GM18909 (cell line): ENCODE data around the gene LGALS3BP.
"Not testable (repeated sequence)": the region's sequence is repeated elsewhere in the genome, so short reads cannot be mapped to it uniquely, and the experiment has no call there.

Source experiments
- ATAC-seq: cut with Tn5 transposase; IDR thresholded peaks from one replicate; pipeline ENCODE4 v1.9.1; 2021; ENCODE audit warnings: mild to moderate bottlenecking; ENCODE audit not compliant: unreplicated experiment, poor library complexity

LGALS3BP gene

DNA sequence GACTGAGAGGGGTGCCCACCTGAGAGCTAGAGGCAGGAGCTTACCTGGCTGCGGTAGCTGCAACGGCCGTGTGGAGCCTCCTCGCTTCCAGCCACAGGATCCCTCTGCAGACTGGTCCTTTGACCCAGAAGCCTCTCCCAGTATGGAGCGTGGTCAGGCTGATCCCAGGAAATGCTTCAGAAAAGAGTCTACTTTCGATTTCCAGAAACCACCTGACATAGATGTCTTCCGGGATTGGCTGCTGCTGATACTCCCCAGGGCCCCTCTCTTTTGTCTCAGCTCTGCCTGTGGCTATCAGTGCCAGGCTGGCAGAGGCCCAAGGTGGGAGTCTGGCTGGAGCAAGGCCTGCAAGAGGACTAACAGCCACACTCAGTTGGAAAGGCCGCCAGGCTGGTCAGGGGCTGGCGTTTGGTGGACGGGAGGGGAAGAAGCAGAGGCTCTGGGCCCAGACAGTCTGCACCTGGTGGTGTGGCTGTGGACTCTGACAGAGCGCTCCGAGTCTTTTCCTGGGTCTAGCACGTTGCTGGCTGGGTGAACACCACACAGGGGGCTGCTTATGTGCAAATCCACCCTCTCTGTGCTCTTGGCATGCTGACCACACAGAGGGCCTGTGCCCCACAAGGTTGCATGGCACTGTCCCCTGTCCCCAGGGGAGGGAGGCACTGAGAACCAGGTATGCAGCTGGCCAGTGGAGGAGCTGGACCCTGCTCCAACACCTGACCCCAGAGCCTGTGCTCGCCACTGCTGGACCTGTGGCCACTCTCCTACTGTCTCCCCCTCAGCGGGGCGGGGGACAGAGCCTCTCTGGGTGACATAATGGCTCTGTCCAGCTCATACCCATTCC is at the start of gene LGALS3BP:
Gene LGALS3BP, minus strand, starts transcription at position 144 of the 844 bp plus-strand sequence. CDS start 2,732 bp downstream, outside the sequence.
- ATAC-seq, result no peak

GRCh38 chr17:79028496-79029326 is 49.0 kb upstream of the LGALS3BP start:
- ATAC-seq, result no peak

DNA sequence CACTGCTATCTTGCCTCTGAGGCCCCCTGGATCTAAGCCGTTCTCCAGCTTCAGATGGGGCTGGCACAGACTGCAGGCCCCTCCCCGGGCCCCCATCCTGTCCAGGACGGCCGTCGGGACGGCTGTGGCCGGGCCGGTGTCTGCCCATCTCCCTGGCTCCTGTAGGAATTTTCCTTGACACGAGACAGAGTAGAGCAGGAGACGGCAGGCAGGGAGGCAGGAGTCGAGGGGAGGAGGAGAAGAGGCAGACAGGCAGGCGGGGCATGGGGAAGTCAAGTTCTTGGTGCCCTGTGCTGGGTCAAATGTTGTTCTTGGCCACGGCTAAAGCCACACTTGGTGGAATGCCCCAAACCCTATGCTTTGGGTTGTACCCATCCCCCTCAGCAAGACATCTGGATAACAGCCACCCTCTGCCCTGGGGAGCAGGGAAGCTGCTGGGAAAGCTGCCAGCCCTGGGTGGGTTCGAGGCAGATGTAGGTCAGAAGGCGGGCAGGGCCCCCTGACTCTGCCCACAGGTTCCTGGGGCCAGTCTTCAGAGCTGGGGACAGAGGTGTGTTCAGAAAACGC is 48.3 kb upstream of the LGALS3BP start:
- ATAC-seq, result no peak

DNA sequence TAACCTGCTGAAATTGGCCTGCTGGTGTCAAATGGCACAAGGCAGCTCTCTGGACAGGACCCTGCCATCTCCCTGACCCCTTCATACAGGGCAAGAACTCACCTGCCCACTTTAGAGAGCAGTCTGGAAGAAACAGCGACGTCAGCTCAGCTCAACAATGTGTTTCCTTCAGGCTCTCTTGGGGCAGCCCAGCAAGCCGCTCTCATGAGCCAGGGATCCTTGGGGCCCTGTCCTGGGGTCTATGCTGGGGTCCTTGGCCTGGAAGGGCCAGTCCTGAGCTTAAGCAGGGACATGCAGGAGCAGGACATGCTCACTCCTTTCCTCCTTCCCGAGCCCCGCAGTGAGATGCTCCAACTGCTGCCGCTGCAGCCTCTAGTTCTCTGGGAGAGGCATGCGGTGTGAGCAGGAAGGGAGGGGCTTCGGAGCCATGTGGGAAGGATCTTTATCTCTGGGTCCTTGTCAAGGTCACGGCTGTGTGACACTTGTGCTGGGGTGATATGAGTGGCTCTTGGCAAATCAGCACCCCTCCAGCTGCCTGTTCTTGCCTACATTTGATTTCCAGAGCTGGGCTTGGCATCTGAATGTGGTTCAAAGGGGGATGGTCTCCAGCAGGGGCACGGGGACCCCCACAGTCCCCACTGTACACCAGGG is 47.7 kb upstream of the LGALS3BP start:
- ATAC-seq, result no peak

- no peak for ATAC-seq
These were observed 46.9 kb upstream of the LGALS3BP start for GRCh38 chr17:79026376-79027273.

- ATAC-seq, result no peak
These were observed 45.4 kb upstream of the LGALS3BP start for GRCh38 chr17:79024901-79025737.

- no peak for ATAC-seq
These were observed 44.4 kb upstream of the LGALS3BP start, which contains the start of gene C1QTNF1 for GRCh38 chr17:79023886-79024771. Gene C1QTNF1 (plus strand): TSS chr17:79024169. CDS start chr17:79043969, 19,800 bp downstream.

DNA sequence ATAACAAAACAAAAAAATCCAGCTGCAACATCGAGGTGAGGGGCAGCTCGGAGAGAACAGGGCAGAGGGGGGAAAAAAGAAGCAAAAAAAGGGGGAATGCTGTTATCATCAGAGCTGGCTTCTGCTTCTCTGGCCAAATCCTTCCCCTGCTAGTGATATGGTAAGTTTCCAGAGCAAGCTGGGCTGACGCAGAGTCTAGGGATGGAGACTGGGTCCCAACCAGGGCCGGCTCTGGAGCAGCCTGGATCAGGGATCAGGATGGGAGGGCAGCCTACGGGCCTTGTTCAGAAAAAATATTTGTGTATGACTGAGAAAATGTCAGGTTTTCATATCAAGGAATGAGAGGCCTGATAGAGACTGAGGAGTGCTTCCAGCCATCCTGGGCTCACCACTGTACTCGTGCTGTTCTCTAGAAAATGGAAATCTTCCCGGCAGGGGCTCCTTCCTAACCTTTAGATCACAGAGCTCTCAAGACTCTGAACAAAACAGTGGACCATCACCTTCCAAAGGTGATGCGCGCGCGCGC is 43.5 kb upstream of the LGALS3BP start:
- ATAC-seq, result no peak

DNA sequence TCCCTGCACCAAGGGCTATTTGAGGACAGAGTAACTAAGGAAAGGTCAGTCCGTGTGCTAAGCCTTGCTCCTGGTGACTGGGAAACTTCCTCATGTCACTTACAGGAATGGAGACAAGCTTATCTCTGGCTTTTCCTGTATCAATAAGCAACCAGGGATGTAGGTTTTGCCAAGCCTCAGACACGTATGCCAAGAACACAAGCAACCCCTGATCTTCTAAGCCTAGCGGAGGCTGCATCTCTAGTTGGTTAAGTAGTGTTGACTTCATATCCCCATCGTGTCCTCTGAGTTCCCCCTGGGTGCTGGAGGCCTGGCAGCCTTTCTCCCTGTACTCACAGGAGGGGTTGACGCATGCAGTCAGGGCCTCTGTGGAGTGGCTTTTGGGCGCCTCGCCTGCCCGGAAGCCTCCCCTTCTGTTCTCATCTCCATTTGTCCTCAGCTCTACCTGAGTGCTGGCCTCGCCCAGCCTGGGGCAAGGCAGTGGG is 42.8 kb upstream of the LGALS3BP start:
- ATAC-seq, result no peak

DNA sequence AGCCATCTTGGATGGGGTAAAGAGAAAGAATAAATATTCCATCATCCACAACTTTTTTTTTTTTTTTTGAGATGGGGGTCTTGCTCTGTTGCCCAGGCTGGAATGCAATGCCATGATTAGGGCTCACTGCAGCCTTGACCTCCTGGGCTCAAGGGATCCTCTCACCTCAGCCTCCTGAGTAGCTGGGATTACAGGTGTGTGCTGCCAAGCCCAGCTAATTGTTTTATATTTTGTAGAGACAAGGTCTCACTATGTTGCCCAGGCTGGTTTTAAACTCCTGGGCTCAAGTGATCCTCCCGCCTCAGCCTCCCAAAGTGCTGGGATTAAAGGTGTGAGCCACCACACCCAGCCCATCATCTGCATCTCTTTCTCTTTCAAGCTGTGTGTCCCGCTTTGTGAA is 42.2 kb upstream of the LGALS3BP start:
- ATAC-seq, result not testable (repeated sequence)

DNA sequence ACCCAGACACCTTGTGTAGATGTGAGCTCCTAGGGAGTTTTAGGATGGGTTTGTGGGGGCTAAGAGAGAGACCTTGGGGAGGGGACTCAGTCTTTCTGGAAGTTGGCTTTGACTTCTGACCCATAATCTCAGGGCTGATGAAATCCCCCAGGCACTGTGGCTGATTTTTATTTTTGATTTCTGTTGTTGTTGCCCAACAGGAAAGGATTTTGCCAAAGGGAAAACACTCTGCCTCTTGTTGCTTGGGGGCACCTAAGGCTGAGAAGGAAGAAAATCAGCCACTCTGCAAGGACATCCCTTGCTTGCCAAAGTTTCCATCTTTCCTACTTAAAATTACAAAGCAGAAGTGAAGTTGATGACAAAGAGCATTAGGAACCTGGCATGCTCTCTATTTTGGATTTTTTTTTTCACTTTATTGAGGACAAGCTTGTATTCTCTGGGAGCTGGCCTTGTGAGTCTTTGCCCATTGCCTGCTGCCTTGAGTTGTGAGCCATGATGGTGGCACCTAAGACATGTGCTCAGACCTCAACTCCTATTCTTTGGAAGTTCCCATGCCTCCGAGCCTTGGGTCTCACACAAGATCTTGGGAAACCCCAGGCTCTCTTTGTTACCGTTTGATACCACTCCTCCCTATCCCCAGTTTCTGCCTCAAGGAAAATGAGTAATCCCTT is 41.0 kb upstream of the LGALS3BP start:
- no peak for ATAC-seq

GRCh38 chr17:79019632-79020584 is 40.2 kb upstream of the LGALS3BP start:
- no peak for ATAC-seq

DNA sequence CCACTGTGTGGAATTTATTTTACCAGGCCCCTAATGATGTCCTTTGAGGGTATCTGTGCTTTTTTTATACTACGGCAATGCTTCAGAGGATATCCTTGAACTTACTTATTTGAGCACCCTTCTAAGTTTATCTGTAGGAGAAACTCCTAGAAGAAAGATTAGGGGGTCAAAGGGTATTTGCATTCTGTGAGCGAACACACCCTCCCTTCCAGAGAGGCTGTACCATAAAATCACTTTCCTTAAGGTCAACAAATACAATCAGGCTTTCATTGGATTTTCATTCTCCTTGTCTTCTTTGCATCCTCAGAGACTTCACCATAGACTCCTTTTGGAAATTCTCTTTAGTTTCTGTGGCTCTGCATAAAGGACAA is 39.5 kb upstream of the LGALS3BP start:
- no peak for ATAC-seq

DNA sequence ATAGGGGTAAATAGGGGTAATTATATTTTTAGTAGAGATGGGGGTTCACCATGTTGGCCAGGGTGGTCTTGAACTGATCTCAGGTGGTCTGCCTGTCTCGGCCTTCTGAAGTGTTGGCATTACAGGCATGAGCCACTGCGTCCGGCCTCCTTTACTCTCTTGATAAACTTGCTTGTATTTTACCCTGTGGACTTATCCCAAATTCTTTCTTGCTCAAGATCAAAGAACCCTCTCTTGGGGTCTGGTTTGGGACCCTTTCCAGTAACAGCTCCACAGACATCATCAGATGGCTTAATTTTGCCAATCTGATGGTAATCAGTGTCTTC is 38.6 kb upstream of the LGALS3BP start:
- no peak for ATAC-seq

- ATAC-seq, result no peak
These were observed 38.0 kb upstream of the LGALS3BP start for GRCh38 chr17:79017546-79018369.
